GM15510 (cell line): ENCODE data around the gene IGSF3.

ENCODE experiments used
- POLR2A ChIP-seq: IDR thresholded peaks from 3 replicates; pipeline ENCODE4 v1.6.1; 2011; ENCODE audit warnings: borderline replicate concordance; ENCODE audit not compliant: insufficient read length; ENCODE audit errors: extremely low read depth

IGSF3 gene

GRCh38 chr1:116694524-116694923 lies 27.0 kb upstream of the IGSF3 start:
- no peak for TF ChIP-seq POLR2A

DNA sequence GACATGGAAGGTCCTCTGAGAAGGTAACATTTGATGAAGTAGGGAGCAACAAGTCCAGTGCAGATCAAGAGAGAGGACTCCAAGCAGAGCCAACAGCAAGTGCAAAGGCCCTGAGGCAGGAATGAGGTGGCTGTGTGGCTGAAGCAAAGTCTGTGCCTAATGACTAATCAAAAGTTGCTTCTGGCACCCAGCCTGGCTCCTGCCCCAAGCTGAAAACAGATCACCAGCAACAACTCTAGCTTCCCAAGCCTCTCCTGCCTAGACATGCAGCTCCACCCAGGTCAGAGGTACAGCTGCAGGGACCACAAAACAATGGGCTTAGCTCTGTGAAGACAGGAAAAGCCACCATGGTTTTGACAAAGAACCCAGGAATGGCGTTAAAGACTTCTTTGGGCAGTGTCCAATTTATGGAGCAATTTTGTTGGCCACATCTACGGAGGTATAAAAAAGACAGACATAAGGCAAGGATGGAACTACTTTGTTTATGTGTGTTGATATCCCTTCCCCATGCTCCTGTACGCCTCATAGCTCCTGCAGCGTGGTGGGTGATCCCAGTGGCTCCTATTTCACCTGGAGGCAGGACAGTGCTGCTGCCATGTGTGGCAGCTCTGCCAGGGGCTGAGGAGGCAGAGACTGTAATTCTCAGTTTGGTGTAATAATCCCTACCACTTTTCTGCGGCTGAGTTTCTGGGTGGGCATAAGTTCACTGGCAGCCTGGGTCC lies 26.4 kb upstream of the IGSF3 start:
- no peak for TF ChIP-seq POLR2A

GRCh38 chr1:116692879-116693278 lies 25.3 kb upstream of the IGSF3 start:
- no peak for TF ChIP-seq POLR2A

DNA sequence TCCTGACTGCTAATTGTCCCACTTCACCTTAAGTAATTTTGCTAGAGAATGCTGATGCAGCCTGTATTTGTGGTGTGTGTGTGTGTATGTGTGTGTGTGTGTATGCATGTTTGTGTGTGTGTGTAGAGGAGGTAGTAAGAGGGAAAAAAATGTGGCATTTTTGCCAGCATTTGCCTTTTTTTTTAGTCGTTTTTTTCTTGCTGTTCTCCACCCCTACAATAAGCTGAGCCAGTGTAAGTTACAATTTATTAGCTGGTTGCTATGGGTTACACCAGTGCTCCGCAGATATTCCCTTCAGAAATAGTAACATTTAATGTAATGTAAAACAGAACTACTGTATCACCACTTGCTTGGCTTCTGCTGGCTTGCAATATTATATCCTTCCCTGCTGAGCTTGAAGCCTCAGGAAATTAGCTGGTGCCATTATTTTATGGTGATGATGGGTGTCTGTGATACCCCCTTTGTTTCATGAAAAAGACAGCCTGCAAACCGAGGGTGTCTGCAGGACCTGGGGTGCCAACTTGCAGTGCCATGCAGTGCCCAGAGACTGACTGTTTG lies 23.4 kb upstream of the IGSF3 start:
- TF ChIP-seq POLR2A = no peak

DNA sequence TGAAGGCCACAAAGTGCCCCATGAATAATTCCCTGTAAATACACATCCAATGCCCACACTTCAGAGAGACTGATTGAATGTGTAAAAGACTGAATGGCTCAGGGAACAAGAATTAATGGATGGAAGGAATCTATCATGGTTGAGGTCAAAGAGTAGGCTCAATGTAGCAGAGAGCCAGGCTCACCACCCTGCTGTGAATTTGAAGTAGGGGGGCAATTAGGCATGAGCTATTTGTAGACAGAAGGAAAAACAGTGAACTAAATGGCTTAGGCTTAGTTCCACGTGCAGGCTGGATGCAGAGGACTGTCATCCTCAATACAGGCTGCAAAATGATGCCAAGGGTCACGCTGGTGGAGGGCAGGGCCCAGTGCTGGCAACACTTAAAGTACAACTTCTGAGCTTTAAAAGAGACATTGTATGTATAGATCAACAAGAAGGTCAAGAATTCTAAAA lies 22.9 kb upstream of the IGSF3 start:
- TF ChIP-seq POLR2A = no peak

GRCh38 chr1:116686723-116687352 lies 19.3 kb upstream of the IGSF3 start:
- TF ChIP-seq POLR2A = no peak

DNA sequence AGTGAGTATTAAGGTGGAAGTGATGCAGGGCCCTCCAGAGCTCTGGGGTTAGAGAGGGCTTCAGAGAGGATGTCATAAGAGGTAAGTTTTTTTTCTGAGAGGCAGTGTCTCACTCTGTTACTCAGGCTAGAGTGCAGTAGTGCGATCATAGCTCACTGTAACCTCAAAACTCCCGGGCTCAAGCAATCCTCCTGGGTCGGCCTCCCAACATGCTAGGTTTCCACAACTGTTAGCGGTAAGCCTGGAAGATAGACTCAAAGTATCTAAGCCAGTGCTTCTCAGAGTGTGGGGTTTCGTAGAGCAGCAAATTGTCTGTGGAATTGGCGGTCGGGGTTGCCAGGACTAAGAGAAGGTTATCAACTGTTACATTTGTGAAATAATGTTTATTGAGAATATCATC lies 18.6 kb upstream of the IGSF3 start:
- TF ChIP-seq POLR2A = no peak

DNA sequence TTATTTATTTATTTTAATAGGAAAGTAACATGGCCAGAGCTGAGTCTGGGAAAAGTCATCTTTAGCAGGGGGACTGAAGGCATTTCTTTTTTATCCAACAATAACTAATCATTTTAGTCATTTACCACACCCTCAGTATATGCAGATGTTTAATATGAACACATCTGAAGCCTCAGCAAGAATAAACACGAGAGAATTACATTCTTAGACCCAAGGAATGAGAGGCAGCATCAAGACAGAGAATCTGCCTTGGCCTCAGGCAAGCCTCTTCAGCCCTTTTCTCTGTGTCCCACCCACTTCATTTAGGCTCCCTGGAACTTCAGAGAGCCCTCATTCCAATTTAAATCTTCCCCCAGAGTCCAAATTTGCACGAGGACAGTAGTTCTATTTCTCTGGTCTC lies 17.0 kb upstream of the IGSF3 start:
- no peak for TF ChIP-seq POLR2A

DNA sequence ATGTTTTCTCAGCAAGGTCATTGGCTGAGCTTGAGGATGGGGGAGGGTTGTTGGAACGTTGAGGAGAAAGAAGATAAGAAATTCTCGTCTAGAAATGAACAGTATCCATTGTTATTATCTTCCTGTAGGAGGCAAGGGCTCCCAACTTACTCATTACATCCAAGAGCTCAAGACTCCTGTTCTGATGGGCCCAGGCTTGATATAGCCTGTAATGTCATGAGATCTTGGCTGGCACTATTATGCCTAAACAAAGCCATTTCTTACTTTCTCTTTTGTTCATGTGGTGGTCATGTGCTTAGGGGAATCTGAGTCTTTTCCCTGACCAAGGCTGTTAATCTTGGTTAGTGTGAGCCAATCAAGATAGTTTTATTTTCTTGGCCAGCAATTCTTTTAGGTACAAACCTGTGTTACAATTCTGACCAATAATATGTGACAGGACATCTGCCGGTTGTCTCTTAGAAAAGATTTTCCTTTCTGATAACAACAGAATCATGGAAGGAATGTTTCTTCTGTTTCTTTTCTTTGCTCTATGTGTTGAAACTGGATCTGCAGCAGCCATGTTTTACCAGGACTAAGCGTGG lies 15.2 kb upstream of the IGSF3 start:
- TF ChIP-seq POLR2A = no peak

- TF ChIP-seq POLR2A = no peak
These were observed 13.9 kb upstream of the IGSF3 start for GRCh38 chr1:116681343-116681899.

GRCh38 chr1:116680752-116681151 lies 13.2 kb upstream of the IGSF3 start:
- no peak for TF ChIP-seq POLR2A

DNA sequence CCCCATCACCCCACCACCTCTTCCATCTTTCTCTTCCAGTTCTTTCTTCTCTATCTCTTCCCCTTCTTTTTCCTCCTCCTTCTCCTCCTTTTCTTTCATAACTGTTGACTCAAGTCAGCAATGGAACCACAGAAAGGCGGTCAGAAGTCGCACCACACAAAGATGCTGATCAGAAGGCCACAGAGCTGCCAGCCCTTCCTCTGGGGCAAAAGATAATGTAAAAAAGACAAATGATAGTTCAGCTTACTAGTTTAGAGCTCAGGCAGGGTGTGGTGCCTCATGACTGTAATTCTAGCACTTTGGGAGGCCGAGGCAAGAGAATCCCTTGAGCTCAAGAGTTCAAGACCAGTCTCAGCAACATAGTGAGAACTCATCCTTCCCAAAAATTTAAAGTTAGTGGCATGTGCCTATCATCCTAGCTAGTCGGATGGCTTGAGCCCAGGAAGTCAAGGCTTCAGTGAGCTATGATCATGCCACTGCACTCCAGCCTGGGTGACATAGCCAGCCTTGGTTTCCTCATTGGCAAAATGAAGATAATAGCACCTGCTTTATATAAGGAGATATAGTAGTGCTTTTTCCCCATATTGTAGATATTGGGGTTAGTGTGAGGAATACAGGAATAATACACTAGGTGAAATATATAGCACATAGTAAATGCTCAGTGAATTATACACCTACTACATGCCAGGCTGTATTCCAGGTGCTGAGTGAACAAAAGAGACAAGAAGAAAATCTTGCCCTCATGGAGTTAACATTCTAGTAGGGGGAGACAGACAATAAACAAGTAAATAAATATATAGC lies 12.5 kb upstream of the IGSF3 start:
- no peak for TF ChIP-seq POLR2A

DNA sequence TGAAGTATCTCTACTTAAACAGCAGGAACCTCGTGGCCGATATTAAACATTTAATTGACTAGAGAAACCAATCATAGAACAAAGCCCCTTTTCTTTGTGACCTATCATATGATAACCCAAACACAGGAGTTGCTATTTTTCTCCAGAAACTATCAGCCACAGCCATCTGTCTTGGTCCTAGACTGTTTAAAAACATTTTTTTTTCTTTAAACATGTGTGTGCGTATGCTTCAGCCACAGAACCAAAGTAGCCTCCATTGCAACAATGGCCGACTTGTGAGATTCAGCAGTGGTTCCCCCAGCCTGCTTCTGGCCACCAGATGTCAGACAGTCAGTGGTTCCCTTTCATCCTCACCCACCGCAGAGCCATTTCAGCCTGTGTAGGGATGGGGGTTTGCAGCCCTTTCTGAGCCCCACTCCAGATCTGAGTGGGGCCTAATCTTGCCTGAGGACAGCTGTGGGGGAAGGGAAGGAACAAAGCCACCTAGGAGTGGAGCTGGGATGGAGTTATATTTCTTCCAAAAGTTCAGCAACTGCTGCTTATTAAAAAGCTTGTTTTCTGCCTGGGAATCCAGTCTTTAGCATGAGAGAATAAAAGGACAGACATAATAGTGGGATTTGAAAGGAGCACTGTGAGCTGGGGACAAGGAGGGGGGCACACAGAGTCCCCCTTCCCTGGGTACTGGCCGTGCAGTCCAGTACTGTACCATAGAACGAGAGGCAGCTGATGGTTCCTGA lies 11.7 kb upstream of the IGSF3 start:
- no peak for TF ChIP-seq POLR2A

GRCh38 chr1:116678732-116679090 lies 11.2 kb upstream of the IGSF3 start:
- TF ChIP-seq POLR2A = no peak
